Fibroblast of lung (primary cell): ENCODE data around the gene BAD.

Experiments
- CTCF ChIP-seq, 2 donors: IDR thresholded peaks in 1 of 2; conservative IDR thresholded peaks in 1 of 2; 1 replicate in 1 of 2; 2 replicates in 1 of 2; pipeline ENCODE4 v1.5.1; 2011 to 2012; ENCODE audit warnings: low read length in 2 of 2, control low read depth in 1 of 2, inconsistent platforms in 1 of 2, low read depth in 1 of 2, mild to moderate bottlenecking in 1 of 2
- EZH2 ChIP-seq: IDR thresholded peaks from 2 replicates; pipeline ENCODE4 v1.5.1; 2012; ENCODE audit warnings: low read length, control low read depth, mild to moderate bottlenecking; ENCODE audit errors: missing control alignments

DNA sequence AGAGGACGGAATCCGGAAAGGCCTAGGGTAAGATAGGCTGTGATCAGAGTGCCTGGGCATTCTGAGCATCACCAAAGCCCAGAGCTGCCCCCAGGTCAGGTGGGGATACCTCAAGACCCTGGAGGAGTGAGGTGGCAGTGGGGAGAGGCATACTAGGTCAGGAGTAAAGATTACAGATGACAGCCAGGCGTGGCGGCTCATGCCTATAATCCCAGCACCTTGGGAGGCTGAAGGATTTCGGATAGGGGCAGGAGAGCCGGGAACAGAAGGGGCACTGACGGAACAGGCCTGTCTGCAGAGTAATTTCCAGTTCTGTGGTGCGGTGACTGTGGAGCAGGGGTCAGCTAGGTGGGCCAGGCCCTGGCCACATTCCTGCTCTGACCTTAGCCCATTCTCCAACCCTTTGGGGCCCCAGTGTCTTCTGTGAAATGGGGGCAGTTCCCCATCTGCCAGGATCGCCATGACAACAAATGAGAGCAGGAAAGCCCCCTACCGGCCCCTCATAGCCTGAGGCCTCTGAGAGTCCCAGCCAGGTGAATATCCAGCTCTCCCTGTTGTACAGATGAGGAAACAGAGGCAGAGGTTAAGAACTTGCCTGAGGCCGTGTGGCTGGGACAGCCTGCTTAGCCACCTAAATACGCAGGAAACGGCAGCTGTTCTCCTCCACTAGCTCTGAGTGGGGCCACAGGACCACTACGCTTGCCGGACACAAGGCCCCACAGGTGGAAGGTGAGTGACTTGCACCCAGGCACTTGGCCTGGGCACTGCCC is 9.2 kb downstream of the BAD start:
- TF ChIP-seq CTCF (conservative IDR thresholded peaks at IDR 0.05 in 1 of 2, IDR thresholded peaks at IDR 0.05 in 1 of 2; ENCODE audit: low read depth in 1 of 2, low read length in 2 of 2) (no peak), EZH2 (no peak)
